IMR-90 (cell line): ENCODE results near the gene PLLP. TPM values are rescaled to one million over a fixed set of nuclear protein-coding genes. Genes with fewer than 3 reads are reported as not detected.

Source experiments
- ATAC-seq: fragments of 200-7000 bp; cut with Tn5 transposase; 2 replicates; pipeline ENCODE4 v1.9.1; 2020; ENCODE audit warnings: low read depth, mild to moderate bottlenecking, moderate library complexity
- BruUV-seq: library from RNA; stranded (reverse); fragments of 400-500 nt; replicated peaks from 2 replicates; lab custom pipeline; 2021; lab: Mats Ljungman, UMichigan
- CTCF ChIA-PET: fragments of 300-600 bp; formaldehyde crosslinking; extraction: SDS; loops from one replicate; lab custom pipeline; 2021; ENCODE audit warnings: antibody characterized with exemption; lab: Yijun Ruan, JAX
- POLR2A ChIA-PET: fragments of 300-600 bp; sonication (Branson Sonifier 250); formaldehyde crosslinking; loops from one replicate; lab custom pipeline; 2022; ENCODE audit warnings: antibody characterized with exemption; ENCODE audit not compliant: unreplicated experiment; lab: Charles Lee
- DNase-seq: peaks from one replicate; pipeline ENCODE4 v3.0.0; 2013
- H2AFZ ChIP-seq: replicated peaks from 2 replicates; pipeline ENCODE3; 2013; ENCODE audit warnings: low read length, mild to moderate bottlenecking; ENCODE audit not compliant: poor library complexity
- H2AK5ac ChIP-seq: 2 replicates; pipeline ENCODE4 v1.6.1; 2013; ENCODE audit warnings: low read depth, low read length, inconsistent platforms
- H2AK9ac ChIP-seq: replicated peaks from 2 replicates; pipeline ENCODE3; 2013; ENCODE audit warnings: mild to moderate bottlenecking, low read depth, low read length, moderate library complexity; ENCODE audit not compliant: poor library complexity
- H2BK120ac ChIP-seq: 2 replicates; pipeline ENCODE4 v1.6.1; 2013; ENCODE audit warnings: low read depth, low read length, inconsistent platforms
- H2BK15ac ChIP-seq: 3 replicates; pipeline ENCODE4 v1.6.1; 2013; ENCODE audit warnings: low read depth, low read length, inconsistent platforms
- H2BK20ac ChIP-seq: 2 replicates; pipeline ENCODE4 v1.6.1; 2013; ENCODE audit warnings: low read depth, mild to moderate bottlenecking, inconsistent platforms, low read length, moderate library complexity
- H2BK5ac ChIP-seq: 2 replicates; pipeline ENCODE4 v1.6.1; 2013; ENCODE audit warnings: mild to moderate bottlenecking, low read depth, low read length, inconsistent platforms; ENCODE audit not compliant: poor library complexity, severe bottlenecking
- H3K14ac ChIP-seq: replicated peaks from 2 replicates; pipeline ENCODE4 v1.6.1; 2013; ENCODE audit warnings: low read depth, low read length, inconsistent platforms
- H3K18ac ChIP-seq: 2 replicates; pipeline ENCODE4 v1.6.1; 2013; ENCODE audit warnings: low read depth, low read length, control low read depth
- H3K23ac ChIP-seq: 2 replicates; pipeline ENCODE4 v1.6.1; 2013; ENCODE audit warnings: low read depth, low read length, inconsistent platforms
- H3K27ac ChIP-seq: 2 replicates; pipeline ENCODE4 v1.5.1; 2013; ENCODE audit warnings: mild to moderate bottlenecking, control low read depth, low read length; ENCODE audit not compliant: insufficient read depth
- H3K27me3 ChIP-seq: 2 replicates; pipeline ENCODE4 v1.6.1; 2013; ENCODE audit warnings: low read length; ENCODE audit not compliant: control insufficient read depth, insufficient read depth
- H3K36me3 ChIP-seq: 2 replicates; pipeline ENCODE4 v1.6.1; 2013; ENCODE audit warnings: low read length, mixed read lengths; ENCODE audit not compliant: control insufficient read depth, insufficient read depth
- H3K4ac ChIP-seq: 2 replicates; pipeline ENCODE4 v1.6.1; 2013; ENCODE audit warnings: low read depth, low read length, inconsistent platforms
- H3K4me1 ChIP-seq: 2 replicates; pipeline ENCODE4 v1.6.1; 2013; ENCODE audit warnings: low read length, mixed read lengths; ENCODE audit not compliant: control insufficient read depth, insufficient read depth
- H3K4me2 ChIP-seq: 2 replicates; pipeline ENCODE4 v1.6.1; 2013; ENCODE audit warnings: low read depth, mild to moderate bottlenecking, control low read depth, low read length, moderate library complexity
- H3K4me3 ChIP-seq: 2 replicates; pipeline ENCODE4 v1.5.1; 2013; ENCODE audit warnings: low read depth, mild to moderate bottlenecking, control low read depth, low read length, moderate library complexity; ENCODE audit not compliant: insufficient read depth
- H3K56ac ChIP-seq: 2 replicates; pipeline ENCODE4 v1.6.1; 2013; ENCODE audit warnings: low read length, inconsistent platforms; ENCODE audit not compliant: insufficient read depth; ENCODE audit errors: extremely low read depth
- H3K79me1 ChIP-seq, 2 experiments: 2 replicates each; pipeline ENCODE4 v1.6.1; 2013; ENCODE audit warnings: low read length in 2 of 2, inconsistent platforms in 1 of 2, low read depth in 1 of 2
- H3K9ac ChIP-seq: 2 replicates; pipeline ENCODE4 v1.6.1; 2013; ENCODE audit warnings: low read depth, low read length, control low read depth
- H3K9me1 ChIP-seq: 2 replicates; pipeline ENCODE4 v1.6.1; 2013; ENCODE audit warnings: low read length, inconsistent platforms; ENCODE audit not compliant: insufficient read depth
- H3K9me3 ChIP-seq: 2 replicates; pipeline ENCODE4 v1.6.1; 2013; ENCODE audit warnings: low read length; ENCODE audit not compliant: control insufficient read depth, insufficient read depth
- H4K20me1 ChIP-seq: 2 replicates; pipeline ENCODE4 v1.6.1; 2013; ENCODE audit warnings: low read length, inconsistent platforms; ENCODE audit not compliant: insufficient read depth
- H4K5ac ChIP-seq: 2 replicates; pipeline ENCODE4 v1.6.1; 2013; ENCODE audit warnings: mild to moderate bottlenecking, low read depth, low read length, control low read depth
- H4K8ac ChIP-seq, 2 experiments: 2 replicates each; pipeline ENCODE4 v1.6.1; 2013; ENCODE audit warnings: low read depth in 2 of 2, low read length in 2 of 2, control low read depth in 1 of 2, inconsistent platforms in 1 of 2
- H4K91ac ChIP-seq: 2 replicates; pipeline ENCODE4 v1.6.1; 2013; ENCODE audit warnings: low read depth, low read length, inconsistent platforms; ENCODE audit not compliant: insufficient read depth
- MAFK ChIP-seq: IDR thresholded peaks from 2 replicates; pipeline ENCODE4 v1.6.1; 2012; ENCODE audit warnings: low read depth, low read length, improper control_type of control experiment
- RAD21 ChIP-seq: IDR thresholded peaks from 2 replicates; pipeline ENCODE4 v1.6.1; 2012; ENCODE audit warnings: low read length, improper control_type of control experiment
- WGBS, 2 experiments: methylation state at CpG; one replicate each; pipeline versions ENCODE4 v1.1.5 to v1.1.7; 2013; ENCODE audit warnings: missing lambda C conversion rate in 2 of 2; ENCODE audit not compliant: insufficient read length in 1 of 2; ENCODE audit errors: extremely low coverage in 2 of 2; 5-methylcytosine and 5-hydroxymethylcytosine counted together
- dilution Hi-C: fragments of 300-500 bp; cut with HindIII; formaldehyde crosslinking; loops from one replicate; pipeline ENCODE4 v1.14.3; 2018; ENCODE audit warnings: low sequenced_read_pairs; ENCODE audit not compliant: unreplicated experiment
- in situ Hi-C: fragments of 300-500 bp; cut with MboI; formaldehyde crosslinking; loops from 3 replicates; pipeline ENCODE4 v1.14.3; 2019; ENCODE audit warnings: low sequenced_read_pairs, inconsistent platforms, mixed read lengths
- intact Hi-C: fragments of 100-400 bp; cut with micrococcal nuclease; formaldehyde crosslinking; loops from 2 replicates; pipeline ENCODE4 v1.10.0; 2022
- polyA plus RNA-seq, 3 experiments: library from polyadenylated mRNA; depleted of rRNA; stranded (reverse); fragments of >200 nt; gene quantifications; 2 replicates each; pipeline ENCODE4 v1.2.3, GENCODE V29; 2012; ENCODE audit warnings: low replicate concordance in 1 of 3
- total RNA-seq: library from RNA; depleted of rRNA; stranded (reverse); fragments of >200 nt; gene quantifications from 2 replicates; pipeline ENCODE4 v1.2.3, GENCODE V29; 2012

Gene PLLP
- total and polyA plus RNA-seq, 2 of the 4 experiments (the other 2 are of a cell fraction): 0.05 TPM; not detected in 1

DNA sequence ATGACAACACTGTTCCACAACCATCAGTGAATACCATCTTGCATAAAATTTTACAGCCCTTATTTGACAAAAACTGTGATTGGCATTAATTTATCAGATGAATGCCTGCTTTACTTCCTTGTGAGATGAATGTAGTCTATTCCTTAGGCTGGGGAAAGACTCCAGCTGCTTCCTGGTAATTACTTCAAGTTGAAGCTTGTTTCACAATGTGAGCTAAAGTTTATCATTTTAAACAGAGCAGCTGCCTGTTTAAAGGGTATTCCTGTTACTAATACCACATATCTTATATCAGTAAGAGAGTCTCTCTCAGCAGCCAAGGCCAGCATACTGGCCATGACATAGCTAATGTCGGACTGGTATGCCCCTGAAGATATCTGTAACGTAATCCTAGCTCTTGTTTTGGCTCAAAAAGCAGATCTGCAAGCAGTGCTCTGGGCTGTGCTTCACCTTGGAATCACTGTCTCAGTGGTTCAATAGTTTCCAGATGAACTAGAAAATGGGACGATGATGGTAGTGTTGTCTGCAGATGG lies 52.6 kb downstream of the PLLP start:
- Histone ChIP-seq H4K8ac (no peak overlapping the region), H4K5ac (no peak overlapping the region), H3K79me1 (peaks cover 0 to 7% of the 10 kb centered on the region in 2 experiments; a peak in 2 of 4 replicates), H3K14ac (no peak overlapping the region), H2BK120ac (no peak overlapping the region), H3K27me3 (no peaks in the 10 kb centered on the region), H3K27ac (peak overlapping the region; percentile 11; the same call in 1 of the 2 replicates), H3K4me2 (no peak overlapping the region), H4K91ac (no peak overlapping the region), H2AFZ (no peak overlapping the region), H3K9ac (no peak overlapping the region), H2AK5ac (no peak overlapping the region), H2AK9ac (no peak overlapping the region), H3K9me1 (peaks cover 10% of the 10 kb centered on the region), H2BK5ac (no peak overlapping the region), H2BK20ac (no peak overlapping the region), H3K18ac (no peak overlapping the region), H4K20me1 (no peaks in the 10 kb centered on the region), H3K23ac (no peak overlapping the region), H2BK15ac (no peak overlapping the region), H3K4ac (no peak overlapping the region), H3K56ac (no peak overlapping the region), H3K9me3 (no peaks in the 10 kb centered on the region), H3K4me1 (peaks cover 8% of the 10 kb centered on the region), H3K4me3 (no peak overlapping the region), H3K36me3 (peaks cover 27% of the 10 kb centered on the region)
- TF ChIP-seq MAFK: no peak
- no peak for TF ChIP-seq RAD21
- no TSS peak for BruUV-seq
- ChIA-PET POLR2A (interaction anchor here (0.5 to 0.7 kb wide), 2 partner anchors 10 to 13 kb away, joined by 3 to 4 read pairs; no protein-coding TSS in a partner anchor), CTCF (no interaction called here)
- DNase-seq (peak; percentile 1), ATAC-seq (peak; percentile 39)
- WGBS, 2 experiments: 100% methylated on average over 3 of the region's 3 CpGs; no CpG with 5 or more reads in 1 of the 2 experiments
- in situ Hi-C loops: no loop called here
- intact Hi-C loops: no loop called here
- dilution Hi-C loops: no loop called here
